Right forelimb (tissue), 1 donor: ENCODE measurements around the gene ITGB8.
"Not testable (repeated sequence)": the region's sequence is repeated elsewhere in the genome, so short reads cannot be mapped to it uniquely, and the experiment has no call there.

Source experiments
- DNase-seq: peaks from one replicate; pipeline ENCODE4 v3.0.0-alpha.2; 2018

ITGB8 gene

DNA sequence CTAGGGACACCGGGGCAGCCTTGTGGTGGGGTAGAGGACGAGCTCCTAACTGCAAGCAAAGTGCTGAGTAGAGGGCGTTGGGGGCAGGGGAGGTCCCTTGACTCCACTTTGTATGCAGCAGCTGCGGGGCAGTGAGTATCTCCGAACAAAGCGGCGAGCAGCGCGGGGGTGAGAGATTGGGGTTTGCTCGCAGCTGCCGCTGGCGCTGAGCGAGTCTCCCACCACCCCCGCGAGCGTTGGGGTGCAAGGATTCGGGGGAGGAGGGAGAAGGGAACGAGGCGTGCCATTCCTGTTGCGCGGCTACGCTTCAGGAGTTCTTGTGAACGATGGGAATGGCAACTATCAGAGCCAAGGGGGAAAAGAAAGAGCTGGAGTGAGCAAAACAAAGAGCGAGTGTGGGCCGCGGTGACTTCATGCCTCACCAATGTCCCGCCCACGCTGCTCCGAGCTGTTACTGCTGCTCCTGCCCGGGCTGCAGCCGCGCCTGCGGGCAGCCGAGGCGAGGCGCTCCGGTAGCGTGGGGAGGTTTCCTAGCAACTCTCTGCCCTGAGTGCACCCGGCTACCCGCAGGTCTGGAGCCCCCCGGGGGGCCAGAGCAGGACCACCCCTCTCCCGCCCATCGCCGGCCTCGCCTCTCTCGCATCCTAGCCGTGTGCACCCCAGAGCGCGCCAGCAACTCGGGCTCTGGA, at the start of gene ITGB8:
TSS of gene ITGB8 (plus strand) at position 662 of the 689 bp plus-strand sequence. CDS start 907 bp downstream, outside the sequence.
- peak; percentile 90 for DNase-seq

DNA sequence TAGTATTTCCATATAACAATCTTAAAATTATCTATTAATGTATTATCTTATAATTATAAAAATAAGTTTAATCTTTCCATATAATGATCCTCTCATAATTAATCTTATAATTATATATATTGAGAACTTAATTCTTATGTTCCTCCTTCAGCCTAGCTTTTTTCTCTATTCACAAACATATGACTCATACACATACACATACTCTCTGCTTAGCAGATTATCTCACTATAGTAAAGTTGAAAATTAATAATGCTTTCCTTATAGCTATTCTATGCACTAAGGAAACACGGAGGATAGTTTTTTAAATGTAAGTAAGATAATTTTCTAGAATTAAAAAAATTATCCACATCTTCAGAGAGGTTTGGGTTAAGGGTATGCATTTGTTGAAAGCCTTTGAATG, 47.7 kb upstream of the ITGB8 start:
- DNase-seq, result no peak

DNA sequence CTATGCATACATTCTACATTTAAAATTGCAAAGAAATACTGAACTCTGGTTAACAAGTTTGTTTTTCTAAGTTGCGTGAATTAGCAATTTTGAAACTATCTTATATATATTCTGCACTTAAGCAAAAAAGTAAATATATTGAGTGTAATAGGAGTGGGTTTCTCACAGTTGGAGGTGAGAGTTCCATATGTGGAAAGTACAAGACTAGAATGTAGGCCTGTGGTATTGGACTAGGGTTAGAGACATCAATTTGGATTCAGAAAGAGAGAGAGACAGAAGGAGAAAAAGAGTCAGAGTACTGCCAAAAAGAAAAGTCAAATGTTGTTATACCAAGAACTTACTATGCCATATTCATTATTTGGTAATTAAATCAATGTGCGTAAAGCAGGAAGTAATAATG, 47.3 kb upstream of the ITGB8 start:
- DNase-seq, result no peak

DNA sequence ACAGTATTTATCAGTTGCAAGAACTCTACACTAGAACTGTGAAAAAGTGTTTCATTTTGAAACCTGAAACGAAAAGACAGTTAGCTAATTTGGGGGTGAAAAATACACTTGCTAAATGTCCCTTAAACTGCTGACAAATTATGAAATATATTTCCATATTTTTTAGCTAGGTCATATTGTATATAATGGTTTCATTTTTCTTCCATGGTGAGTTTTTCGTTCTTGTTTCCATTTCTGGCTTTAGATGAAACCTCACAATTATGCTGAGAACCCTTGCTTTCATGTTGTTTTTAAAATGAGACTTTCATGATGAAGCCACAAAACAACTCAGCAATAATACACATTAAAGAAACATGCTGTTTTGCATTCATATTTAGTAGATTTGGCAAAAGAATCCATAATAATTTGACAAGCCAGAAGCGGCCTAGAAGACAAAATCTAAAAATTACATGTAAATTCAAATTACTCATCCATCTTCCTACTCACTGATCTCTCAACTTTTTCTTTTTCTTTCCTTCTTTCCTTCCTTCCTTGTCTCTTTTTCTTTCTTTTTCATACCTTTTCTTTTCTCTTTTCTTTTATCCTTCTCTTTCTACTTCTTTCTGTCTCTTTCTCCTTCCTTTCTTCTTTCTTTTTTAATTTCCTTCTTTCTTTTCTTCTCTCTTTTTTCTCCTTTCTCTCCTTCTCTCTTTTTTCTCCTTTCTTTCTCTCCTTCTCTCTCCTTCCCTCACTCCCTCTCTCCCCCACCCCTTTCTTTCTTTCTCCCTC, 46.5 kb upstream of the ITGB8 start:
- no peak for DNase-seq

DNA sequence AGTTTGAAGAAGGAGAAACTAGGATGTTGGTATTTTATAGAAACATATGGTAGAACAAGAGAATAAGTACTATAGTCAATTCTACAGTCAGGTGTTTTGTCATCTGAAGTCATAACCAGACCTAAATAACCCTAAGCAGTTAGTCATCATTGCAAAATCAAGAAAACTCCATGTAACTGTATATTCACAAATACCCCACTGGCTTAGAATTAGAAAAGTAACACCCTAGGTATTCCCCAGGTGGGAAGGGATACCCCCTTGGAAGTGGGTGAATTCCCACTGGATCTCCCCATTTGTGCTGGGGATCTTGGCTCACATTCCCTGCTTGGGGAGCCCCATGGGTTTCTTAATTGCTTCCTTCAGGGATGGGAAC, 45.9 kb upstream of the ITGB8 start:
- DNase-seq, result no peak

DNA sequence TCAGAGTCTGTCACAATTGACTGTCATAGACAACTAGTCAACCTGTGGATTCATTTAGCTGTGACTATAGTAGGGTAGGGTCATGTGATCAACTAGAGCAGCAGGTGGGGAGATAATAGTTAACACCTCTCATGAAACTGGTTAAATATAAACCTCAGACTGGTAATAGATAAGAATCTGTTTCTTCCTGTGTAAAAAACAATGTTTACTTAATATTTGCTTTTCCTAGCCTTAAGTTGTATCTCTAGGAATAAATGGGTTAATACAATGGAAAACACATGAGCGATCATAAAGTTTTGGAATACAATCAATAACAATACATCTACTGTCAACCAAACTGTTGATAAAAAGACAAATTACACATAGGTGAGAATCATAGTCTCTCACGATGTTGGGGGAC, 43.4 kb upstream of the ITGB8 start:
- no peak for DNase-seq

DNA sequence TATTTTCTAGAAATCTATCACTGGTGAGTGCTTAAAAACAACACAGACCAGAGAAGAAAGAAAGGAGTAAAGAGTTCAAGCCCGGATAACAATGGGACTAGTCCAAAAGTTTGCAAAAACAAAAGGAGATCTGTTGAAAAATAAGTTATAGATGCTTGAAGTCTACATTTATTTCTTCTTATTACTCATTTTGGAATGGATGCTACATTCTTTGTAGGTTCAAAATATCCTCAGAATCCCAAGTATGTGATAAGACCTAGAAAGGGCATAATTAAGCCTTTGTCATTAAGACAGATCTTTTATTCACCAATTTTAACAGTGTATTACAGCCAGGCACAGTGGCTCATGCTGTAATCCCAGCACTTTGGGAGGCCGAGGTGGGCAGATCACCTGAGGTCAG, 42.7 kb upstream of the ITGB8 start:
- no peak for DNase-seq

DNA sequence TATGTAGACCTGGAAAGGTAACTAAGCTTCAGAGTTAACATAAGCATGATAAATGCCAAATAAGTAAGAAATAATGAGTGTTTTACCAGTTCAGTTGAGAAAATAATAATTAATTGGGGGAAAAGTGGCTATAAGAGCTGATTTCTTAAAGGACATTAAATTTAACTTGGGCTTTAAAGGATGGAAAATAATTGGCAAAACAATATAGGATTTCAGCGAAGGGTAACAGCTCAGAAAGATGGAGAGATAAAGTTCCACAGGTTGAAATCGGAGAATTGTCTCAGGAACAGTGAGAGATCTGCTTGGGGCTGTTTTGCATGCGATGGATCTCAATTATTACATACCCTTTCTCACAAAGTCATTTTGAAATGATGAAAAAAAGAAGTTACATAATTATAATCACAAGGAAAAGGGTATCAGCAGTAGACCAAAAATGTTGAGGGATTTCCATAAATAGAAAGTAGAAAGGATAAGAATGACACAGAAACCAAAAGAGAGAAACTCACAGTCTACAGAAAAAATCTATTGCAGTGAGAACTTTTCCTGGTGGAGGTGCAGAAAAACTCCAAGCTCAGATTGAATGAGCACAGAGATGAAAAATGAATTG, 40.1 kb upstream of the ITGB8 start:
- DNase-seq, result no peak

DNA sequence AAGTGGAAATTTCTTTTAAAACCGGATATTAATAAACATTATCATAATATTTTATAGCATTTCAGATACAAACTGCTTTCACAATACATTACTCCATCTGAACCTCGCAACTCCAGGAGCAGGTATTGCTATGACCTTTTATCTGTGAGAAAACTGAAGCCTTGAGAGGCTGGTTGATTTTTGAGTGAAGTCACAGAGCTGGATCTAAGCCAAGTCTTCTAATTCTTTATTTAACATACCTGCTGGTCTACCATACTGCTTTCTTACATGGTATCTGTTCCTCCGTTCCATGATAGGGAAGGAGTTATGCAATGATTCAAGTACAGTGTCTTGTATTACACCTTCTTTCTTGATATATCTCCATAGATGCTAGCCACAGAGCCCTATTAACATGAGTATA, 37.4 kb upstream of the ITGB8 start:
- DNase-seq, result no peak

DNA sequence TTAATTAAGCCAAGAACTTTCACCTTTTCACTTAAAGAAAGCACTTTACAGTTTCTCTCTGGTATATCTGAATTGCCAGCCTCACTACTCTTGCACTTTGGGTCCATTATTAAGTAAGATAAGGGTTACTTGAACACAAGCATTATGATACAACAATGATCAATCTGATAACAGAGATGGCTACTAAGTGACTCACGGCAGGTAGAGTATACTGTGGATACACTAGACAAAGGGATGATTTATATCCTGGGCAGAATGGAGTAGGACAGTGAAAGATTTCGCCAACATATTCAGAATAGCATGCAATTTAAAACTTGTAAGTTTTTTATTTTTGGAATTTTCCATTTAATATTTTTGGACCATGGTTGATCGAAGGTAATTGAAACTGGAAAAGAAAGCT, 34.3 kb upstream of the ITGB8 start:
- no peak for DNase-seq

DNA sequence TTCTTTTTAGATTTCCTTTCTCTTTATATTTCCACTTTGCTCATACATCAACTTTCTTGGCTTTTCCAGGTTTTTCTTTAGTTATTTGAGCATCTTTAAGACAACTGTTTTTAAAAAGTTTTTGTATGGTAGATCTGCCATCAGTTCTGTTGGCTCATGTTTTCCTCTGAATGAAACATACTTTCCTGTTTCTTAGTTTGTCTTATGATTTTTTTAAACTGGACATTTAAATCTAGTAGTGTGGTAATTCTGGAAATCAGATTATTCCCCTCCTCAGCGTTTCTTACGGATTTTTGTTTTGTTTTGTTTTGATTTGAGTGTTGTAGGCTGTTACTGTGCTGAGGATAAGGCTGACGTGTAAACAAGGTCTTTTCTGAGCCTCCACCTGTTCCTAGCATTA, 33.8 kb upstream of the ITGB8 start:
- DNase-seq, result no peak

DNA sequence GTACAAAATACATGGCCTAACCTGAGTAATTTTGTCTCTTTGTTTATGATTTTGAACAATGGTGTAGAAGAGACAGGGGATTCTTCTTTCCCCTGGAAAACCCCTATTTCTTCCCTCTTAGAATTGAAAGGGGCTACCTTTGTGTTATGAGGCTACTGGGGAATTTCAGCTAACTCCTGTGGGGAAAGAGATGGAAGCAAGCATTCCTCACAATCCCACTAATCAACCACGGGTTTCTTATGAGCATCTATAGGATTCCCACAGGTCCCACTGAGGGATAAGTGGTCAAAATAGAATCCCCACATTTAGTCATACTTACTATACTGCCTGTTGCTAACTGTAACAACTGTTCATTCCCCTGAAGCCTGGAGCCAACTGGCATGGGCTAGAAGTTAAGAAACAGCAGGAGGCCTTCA, 32.2 kb upstream of the ITGB8 start:
- DNase-seq, result no peak

DNA sequence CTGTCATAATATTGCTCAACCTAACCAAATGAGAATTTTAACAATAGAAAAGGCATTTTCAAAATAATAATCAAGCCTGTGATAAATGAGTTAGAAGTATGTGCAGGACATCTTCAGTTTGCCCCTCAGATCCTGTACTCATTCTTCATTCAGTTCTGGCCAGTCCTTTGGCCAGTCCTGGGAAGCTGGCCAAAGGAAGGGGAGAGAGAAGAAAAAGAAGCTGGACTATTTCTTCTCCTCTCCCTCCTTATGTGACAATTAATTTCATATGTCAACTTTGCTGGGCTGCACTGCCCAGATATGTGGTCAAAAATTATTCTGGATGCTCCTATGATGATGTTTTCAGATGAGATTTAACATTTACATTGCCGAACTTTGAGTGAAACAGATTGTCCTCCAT, 31.6 kb upstream of the ITGB8 start:
- DNase-seq, result no peak

DNA sequence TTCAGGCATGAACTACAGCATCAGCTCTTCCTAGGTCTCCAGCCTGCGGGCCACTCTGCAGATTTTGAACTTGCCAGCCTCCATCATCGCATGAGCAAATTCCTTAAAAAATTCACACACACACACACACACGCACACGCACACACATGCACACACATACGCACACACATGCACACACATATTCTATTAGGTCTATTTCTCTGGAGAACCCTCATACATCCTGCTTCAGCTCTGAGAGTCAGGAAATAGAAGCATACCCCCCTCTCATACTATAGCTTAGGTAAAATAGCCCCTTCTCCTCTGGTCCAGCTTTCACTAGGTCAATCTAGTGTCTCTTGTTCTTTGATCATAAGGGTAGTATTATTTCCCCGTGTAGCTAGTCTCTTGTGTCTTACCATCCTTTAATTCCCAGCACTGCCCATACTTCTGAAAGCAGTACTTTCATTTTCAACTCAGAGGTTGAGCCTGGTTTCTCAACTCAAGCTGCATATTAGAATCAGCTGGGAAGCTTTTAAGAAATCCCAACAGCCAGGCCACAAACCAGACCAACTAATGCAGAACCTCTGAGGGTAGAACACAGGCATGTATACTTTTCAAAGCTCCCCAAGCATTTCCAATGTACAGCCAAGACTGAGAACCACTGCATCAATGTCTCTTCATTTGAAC, 30.9 kb upstream of the ITGB8 start:
- no peak for DNase-seq

DNA sequence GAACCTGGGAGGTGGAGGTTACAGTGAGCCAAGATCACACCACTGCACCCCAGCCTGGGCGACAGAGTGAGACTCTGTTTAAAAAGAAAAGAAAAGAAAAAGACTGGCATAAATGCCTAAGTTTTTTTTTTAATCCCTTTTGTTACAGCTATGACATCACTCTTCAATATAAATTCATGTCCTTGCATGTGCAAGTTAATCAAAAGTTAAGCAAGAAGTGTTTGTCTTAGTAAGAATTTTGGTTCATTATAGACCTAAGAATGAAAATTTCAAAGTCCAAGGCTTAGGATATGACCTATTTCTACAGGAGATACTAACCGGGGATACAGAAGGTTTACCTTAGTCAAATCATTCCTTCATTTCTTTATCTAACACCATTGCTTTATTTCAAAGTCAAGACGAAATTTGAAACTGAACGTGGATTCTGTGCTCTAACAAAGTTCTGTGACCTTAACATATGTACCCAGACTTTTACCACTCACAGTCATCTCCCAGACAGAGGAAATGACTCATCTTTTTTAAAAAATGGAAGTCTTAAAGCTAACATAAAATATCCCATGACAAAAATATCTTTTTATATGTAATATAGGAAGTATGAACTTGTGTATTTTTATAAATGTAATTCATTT, 29.3 kb upstream of the ITGB8 start:
- no peak for DNase-seq

DNA sequence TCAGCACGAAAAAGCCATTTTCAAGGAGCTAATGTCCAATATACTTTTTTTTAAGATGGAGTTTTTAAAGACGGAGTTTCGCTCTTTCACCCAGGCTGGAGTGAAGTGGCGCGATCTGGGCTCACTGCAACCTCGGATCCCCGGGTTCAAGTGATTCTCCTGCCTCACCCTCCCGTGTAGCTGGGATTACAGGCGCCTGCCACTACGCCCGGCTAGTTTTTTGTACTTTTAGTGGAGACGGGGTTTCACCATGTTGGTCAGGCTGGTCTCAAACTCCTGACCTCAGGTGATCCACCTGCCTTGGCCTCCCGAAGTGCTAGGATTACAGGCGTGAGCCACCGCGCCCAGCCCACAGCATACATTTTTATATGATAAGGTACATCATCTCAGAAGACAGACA, 28.4 kb upstream of the ITGB8 start:
- DNase-seq, result not testable (repeated sequence)

DNA sequence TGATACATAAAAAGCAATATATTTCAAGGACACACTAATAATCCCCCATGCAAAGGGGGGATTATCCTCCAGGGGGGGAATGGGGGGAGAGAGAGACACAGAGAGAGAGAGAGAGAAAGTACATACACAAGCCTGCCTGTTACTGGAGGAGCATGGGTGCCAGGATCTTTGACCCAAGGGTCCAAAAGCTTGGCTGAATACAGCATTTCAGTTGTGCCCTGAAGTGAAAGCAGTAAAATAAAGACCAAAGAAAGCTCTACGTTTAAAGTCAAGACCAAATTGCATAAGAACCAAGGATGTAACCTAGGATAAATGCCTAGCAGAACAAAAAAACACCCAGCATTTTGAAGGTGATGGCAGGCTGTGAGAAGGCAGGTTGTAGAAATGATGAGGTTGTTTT, 27.8 kb upstream of the ITGB8 start:
- DNase-seq, result no peak

DNA sequence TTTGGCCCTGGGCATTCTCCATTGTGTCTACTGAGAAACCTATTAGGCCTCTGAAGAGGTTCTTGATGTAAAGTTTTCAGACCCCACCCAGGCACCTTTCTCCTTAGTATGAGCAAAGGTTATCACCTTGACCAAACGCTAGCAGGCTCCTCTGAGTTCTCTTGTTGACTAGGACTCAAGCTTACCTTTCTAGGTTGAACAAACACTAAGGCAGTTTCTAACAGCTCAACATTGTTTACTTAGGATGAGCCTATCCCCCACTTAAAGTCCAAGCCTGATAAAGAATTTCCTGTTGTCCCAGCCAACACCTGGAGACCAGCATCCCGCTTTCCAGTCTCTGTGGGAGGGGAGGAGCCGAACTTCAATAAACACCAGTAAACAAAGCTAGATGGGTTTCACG, 26.3 kb upstream of the ITGB8 start:
- DNase-seq, result no peak

DNA sequence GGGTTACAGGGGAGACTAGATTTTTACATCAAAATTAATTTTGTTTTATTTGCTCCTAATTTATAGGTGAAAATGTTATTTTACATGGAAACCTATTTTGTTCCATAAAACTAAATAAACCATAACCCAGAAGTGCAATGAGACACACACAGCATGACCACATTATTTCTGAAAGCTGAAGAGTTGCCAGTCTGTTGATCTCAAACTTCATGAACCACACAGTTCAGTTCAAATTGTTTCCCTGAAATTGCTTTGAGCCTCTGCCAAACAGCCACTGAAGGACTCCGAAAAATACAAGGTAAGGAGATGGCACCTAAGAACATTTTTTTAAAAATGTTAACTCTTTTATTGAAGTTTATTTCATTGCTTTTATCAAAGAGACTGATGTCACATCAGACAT, 25.0 kb upstream of the ITGB8 start:
- no peak for DNase-seq

DNA sequence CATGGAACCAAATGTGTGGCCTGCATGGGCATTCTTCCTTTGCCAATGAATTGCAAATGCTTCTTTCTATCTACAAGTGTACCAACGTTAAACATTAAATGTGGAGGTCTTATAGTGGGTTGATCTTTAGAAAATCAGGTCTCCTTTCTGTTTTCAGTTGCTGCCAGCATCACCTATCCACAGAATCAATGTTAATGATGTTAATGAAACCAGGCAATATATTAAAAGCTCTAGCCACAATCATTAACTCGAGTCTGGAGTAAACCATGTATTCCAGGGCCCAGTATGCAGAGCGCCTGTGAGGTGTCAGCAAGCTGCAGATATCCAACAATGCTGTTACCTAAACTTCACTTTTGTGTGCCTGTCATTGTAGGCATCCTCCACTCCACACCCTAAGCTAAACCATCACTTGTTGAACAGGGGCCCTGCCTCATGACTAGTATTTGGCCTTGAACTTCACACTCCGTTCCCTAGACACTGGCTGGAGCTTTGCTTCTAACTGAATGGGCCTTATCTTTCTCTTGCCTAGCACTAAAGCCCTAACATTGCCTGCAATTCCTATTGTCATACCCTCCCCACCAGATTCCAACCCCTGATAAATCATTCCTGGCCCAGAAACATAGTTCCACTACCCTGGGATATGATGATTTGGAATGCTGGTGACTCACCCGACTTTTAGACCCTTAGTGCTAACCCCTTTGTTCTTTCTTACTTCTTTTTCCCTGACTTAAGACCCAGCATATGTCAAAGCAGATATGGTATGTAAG, 24.3 kb upstream of the ITGB8 start:
- DNase-seq, result no peak

DNA sequence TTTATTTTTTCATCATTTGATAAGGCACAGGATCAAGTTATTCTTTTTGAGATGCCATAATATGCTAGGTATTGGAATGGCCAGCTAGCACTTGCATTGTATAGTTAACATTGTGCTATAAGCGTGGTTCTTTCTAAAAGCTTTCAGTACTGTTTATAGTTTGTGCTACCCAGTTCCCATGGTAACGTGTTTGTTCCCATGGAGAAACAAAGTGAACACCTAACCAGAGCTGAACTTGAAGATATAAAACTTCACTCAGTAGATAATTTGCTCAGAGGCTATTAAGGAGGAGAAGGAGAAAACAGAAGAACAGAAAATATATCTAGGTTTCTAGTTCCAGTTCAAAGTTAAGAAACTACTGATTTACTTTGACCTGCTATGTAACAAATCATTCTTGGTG, 23.6 kb upstream of the ITGB8 start:
- no peak for DNase-seq

DNA sequence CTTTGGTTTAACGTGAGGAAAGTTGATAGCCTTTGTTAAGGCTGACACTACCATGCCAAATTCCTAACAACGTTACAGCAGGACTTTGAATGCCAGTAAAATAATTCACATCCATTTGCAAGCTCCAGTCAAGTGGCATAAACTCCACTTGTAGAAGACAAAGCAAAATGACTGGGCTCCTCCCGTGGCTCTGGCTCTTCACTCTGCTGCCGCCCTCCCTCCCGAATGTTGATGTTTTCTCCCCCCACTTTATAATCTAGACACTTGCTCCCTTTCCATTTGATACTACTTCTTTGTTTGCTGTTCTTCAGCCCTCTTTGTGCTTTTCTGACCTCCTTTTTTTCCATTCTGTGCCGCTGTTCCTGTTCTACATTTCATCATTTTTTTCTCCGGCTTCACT, 22.8 kb upstream of the ITGB8 start:
- DNase-seq, result no peak

DNA sequence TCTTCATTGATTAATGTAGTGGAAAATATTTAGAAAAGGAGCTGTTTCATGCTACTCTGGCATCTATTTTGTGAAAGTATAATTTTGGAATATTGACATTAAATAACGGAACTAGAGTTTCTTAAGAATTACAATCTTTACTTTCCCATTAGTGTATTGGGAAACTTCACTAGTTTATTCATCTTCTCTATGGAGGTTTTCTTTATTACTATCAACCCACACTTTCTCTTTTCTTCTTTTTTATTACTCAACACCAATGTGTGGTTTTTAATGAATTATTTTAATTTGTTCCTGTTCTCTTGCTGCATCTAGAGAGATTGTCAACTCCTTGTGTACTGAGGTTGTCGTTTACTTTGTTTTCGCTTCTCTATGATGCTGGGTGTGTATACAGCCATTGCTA, 20.4 kb upstream of the ITGB8 start:
- no peak for DNase-seq
